Gastroesophageal sphincter (tissue), 3 donors: Measurements from ENCODE around the gene TRIM65.

Experiments used
- CTCF ChIP-seq, 4 experiments: fragments of 200-600 bp in 2 of 4; fragments of 450-650 bp in 2 of 4; sonication (generic) in 1 of 4; IDR thresholded peaks; one replicate each; pipeline ENCODE4 v1.5.1; 2017 to 2019; ENCODE audit warnings: antibody characterized with exemption in 4 of 4, mild to moderate bottlenecking in 2 of 4, moderate library complexity in 2 of 4
- EP300 ChIP-seq: sonication (generic); formaldehyde crosslinking; IDR thresholded peaks from one replicate; pipeline ENCODE4 v1.6.1; 2017; ENCODE audit warnings: antibody characterized with exemption, mild to moderate bottlenecking
- POLR2A ChIP-seq, 2 donors: fragments of 450-650 bp; IDR thresholded peaks; one replicate each; pipeline ENCODE4 v1.6.1; 2017; ENCODE audit warnings: antibody characterized with exemption in 2 of 2, mild to moderate bottlenecking in 2 of 2, moderate library complexity in 1 of 2
- POLR2AphosphoS5 ChIP-seq: sonication (generic); formaldehyde crosslinking; IDR thresholded peaks from one replicate; pipeline ENCODE4 v1.6.1; 2017; ENCODE audit warnings: antibody characterized with exemption

DNA sequence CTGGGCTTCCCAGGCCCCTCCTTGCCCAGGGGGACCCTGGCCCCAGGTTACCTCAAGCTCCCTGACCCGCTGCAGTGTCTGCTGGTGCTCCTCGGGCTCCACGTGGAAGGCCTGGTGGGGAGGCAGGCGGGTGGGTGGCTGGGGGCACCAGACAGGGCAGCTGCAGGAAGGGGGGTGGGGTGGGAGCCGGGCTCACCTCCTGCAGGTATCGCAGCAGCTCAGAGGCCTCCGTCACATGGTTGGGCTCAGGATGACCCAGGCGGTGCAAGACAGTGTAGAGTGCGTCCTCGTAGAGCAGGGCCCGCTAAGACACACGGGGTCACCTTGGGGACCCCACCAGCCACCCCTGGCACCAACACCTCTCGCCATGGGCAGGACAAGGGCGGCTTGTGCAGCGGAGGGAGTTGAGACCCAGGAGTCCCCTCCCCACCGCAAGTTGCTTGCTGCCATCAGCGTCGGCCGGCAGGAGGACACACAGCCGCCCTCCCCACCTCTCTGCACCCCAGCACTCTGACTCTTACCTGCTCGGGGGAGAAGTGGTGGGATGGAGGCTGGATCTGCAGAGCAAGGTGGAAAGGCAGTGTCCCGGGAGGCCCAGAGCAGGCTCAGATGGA, 53.7 kb downstream of the TRIM65 start:
- TF ChIP-seq POLR2A (IDR thresholded peaks at IDR 0.05) (no peak), EP300 (no peak), CTCF (IDR thresholded peaks at IDR 0.05) (no peak), POLR2AphosphoS5 (no peak)
